GM23248 (cell line): ENCODE measurements around the gene DOK6. TPM values are rescaled to one million over a fixed set of nuclear protein-coding genes. Genes with fewer than 3 reads are reported as not detected.

Source experiments
- DNase-seq: peaks from one replicate; pipeline ENCODE4 v3.0.0-alpha.2; 2015
- H2AFZ ChIP-seq: fragments of 200-600 bp; sonication (generic); 2 replicates; pipeline ENCODE4 v1.6.1; 2016; ENCODE audit warnings: antibody characterized with exemption
- H3F3A ChIP-seq: fragments of 200-600 bp; sonication (generic); 2 replicates; pipeline ENCODE4 v1.6.1; 2016; ENCODE audit warnings: mild to moderate bottlenecking, antibody characterized with exemption, mixed run types; ENCODE audit not compliant: insufficient read depth
- H3K27ac ChIP-seq: fragments of 200-600 bp; sonication (generic); 2 replicates; pipeline ENCODE4 v1.5.1; 2016; ENCODE audit warnings: mild to moderate bottlenecking
- H3K27me3 ChIP-seq: fragments of 200-600 bp; sonication (generic); replicated peaks from 2 replicates; pipeline ENCODE4 v1.6.1; 2016; ENCODE audit warnings: mild to moderate bottlenecking; ENCODE audit not compliant: insufficient read depth
- H3K36me3 ChIP-seq: fragments of 200-600 bp; sonication (generic); 2 replicates; pipeline ENCODE4 v1.6.1; 2016; ENCODE audit warnings: low read depth, mild to moderate bottlenecking
- H3K4me1 ChIP-seq: fragments of 200-600 bp; sonication (generic); 2 replicates; pipeline ENCODE4 v1.6.1; 2016; ENCODE audit warnings: mild to moderate bottlenecking; ENCODE audit not compliant: insufficient read depth
- H3K4me2 ChIP-seq: fragments of 200-600 bp; sonication (generic); one replicate; pipeline ENCODE4 v1.6.1; 2016; ENCODE audit warnings: mild to moderate bottlenecking; ENCODE audit not compliant: unreplicated experiment
- H3K4me3 ChIP-seq: fragments of 200-600 bp; sonication (generic); 2 replicates; pipeline ENCODE4 v1.5.1; 2016; ENCODE audit warnings: mild to moderate bottlenecking
- H3K79me2 ChIP-seq: fragments of 200-600 bp; sonication (generic); 2 replicates; pipeline ENCODE4 v1.6.1; 2016; ENCODE audit warnings: mild to moderate bottlenecking; ENCODE audit not compliant: insufficient read depth
- H3K9ac ChIP-seq: fragments of 200-600 bp; sonication (generic); 2 replicates; pipeline ENCODE4 v1.6.1; 2016; ENCODE audit warnings: mild to moderate bottlenecking
- H3K9me2 ChIP-seq: fragments of 200-600 bp; sonication (generic); 2 replicates; pipeline ENCODE4 v1.6.1; 2016; ENCODE audit warnings: mixed run types, mild to moderate bottlenecking, moderate library complexity; ENCODE audit not compliant: insufficient read depth
- H3K9me3 ChIP-seq: fragments of 200-600 bp; sonication (generic); one replicate; pipeline ENCODE4 v1.6.1; 2017; ENCODE audit warnings: low read depth
- H4K20me1 ChIP-seq: fragments of 200-600 bp; sonication (generic); 2 replicates; pipeline ENCODE4 v1.6.0; 2016; ENCODE audit not compliant: insufficient read depth
- EZH2 ChIP-seq: fragments of 200-600 bp; sonication (generic); IDR thresholded peaks from 2 replicates; pipeline ENCODE4 v1.6.1; 2018; ENCODE audit warnings: antibody characterized with exemption, mild to moderate bottlenecking; ENCODE audit not compliant: insufficient read depth, poor library complexity, severe bottlenecking
- EZH2phosphoT487 ChIP-seq: fragments of 200-600 bp; sonication (generic); IDR thresholded peaks from 2 replicates; pipeline ENCODE4 v1.6.1; 2018; ENCODE audit warnings: antibody characterized with exemption, moderate library complexity, mild to moderate bottlenecking, low read depth; ENCODE audit not compliant: insufficient read depth
- WGBS, 2 experiments: methylation state at CpG; one replicate each; pipeline ENCODE4 v1.1.6; 2015 to 2017; ENCODE audit warnings: low lambda C conversion rate in 2 of 2, low coverage in 1 of 2; ENCODE audit errors: missing lambda C conversion rate in 2 of 2; 5-methylcytosine and 5-hydroxymethylcytosine counted together
- in situ Hi-C: fragments of 300-500 bp; cut with MboI; formaldehyde crosslinking; loops from 2 replicates; pipeline ENCODE4 v1.15.0; 2020
- polyA plus RNA-seq: library from polyadenylated mRNA; unstranded; fragments of >200 nt; fragmentation: Nextera tagmentation; extraction: Ambion mirVana; gene quantifications from 2 replicates; pipeline ENCODE4 v1.2.1, GENCODE V29; 2016
- total RNA-seq: library from RNA; depleted of rRNA; stranded (reverse); fragments of >200 nt; shearing (Covaris generic); gene quantifications from 2 replicates; pipeline ENCODE4 v1.2.3, GENCODE V29; 2014

The DOK6 gene
- total and polyA plus RNA-seq, 2 experiments from 2014 or later = 1.1 to 5.2 TPM

DNA sequence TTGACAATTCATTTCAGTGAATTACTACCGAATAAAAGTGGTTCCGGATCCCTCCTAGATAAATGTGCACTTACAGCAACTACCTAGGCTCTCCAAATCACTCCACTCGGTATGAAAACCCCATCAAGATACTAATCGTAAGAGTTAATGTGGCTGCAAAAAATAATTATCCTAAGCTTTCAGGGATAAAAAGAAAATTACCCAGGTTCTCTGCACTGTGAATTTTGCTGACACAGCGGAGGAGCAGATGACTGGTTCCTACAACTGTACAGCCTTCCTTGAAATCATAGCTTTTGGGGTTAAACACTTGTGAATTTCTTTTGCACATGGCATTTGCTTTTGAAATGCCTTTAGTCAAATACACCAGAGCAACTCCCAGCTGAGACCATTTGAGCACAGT lies 442.3 kb downstream of the DOK6 start:
- H3K9ac ChIP-seq = no peak overlapping the region
- TF ChIP-seq EZH2 (no peak), EZH2phosphoT487 (no peak)
- no peak overlapping the region for H2AFZ ChIP-seq
- no peaks in the 10 kb centered on the region for H3K4me1 ChIP-seq
- H3K9me2 ChIP-seq = no peaks in the 10 kb centered on the region
- no peaks in the 10 kb centered on the region for H3K9me3 ChIP-seq
- no peaks in the 10 kb centered on the region for H3K27me3 ChIP-seq
- no peak overlapping the region for H3K4me3 ChIP-seq
- H3K27ac ChIP-seq = no peak overlapping the region
- DNase-seq = no peak
- no peak overlapping the region for H3K4me2 ChIP-seq
- no peaks in the 10 kb centered on the region for H3K79me2 ChIP-seq
- no peaks in the 10 kb centered on the region for H3K36me3 ChIP-seq
- no peaks in the 10 kb centered on the region for H3F3A ChIP-seq
- 77 to 80% methylated on average over 5 of the region's 5 CpGs for WGBS, 2 experiments
- no peaks in the 10 kb centered on the region for H4K20me1 ChIP-seq
- in situ Hi-C loops = no loop called here

DNA sequence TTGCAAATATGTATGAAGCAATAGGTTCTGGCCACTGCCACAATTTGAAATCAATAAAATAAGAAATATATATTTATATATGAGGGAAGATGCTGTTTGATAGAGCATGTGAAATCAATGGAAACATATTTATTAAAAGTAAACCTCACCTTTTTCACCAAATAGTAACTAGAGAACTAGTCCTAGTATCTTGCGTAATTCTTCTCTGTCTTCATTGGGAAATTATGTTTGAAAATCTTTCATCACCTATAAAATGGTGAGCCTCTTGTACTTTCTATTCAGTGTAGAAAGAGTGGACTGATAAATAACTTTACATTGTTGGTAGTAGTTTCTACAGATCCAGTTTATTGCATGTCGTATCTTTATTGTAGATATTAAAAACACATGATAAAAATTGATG lies 444.0 kb downstream of the DOK6 start:
- Histone ChIP-seq H3K4me3 (no peak overlapping the region), H3K4me2 (no peak overlapping the region), H3K9me3 (no peaks in the 10 kb centered on the region), H3K27ac (no peak overlapping the region), H3K79me2 (no peaks in the 10 kb centered on the region), H3K36me3 (no peaks in the 10 kb centered on the region), H3K9me2 (no peaks in the 10 kb centered on the region), H4K20me1 (no peaks in the 10 kb centered on the region), H3K27me3 (no peaks in the 10 kb centered on the region), H3K4me1 (no peaks in the 10 kb centered on the region), H3F3A (no peaks in the 10 kb centered on the region), H2AFZ (no peak overlapping the region), H3K9ac (no peak overlapping the region)
- no peak for TF ChIP-seq EZH2
- TF ChIP-seq EZH2phosphoT487 = no peak
- DNase-seq = no peak
- 94 to 98% methylated on average over 2 of the region's 2 CpGs for WGBS, 2 experiments
- in situ Hi-C loops = no loop called here

DNA sequence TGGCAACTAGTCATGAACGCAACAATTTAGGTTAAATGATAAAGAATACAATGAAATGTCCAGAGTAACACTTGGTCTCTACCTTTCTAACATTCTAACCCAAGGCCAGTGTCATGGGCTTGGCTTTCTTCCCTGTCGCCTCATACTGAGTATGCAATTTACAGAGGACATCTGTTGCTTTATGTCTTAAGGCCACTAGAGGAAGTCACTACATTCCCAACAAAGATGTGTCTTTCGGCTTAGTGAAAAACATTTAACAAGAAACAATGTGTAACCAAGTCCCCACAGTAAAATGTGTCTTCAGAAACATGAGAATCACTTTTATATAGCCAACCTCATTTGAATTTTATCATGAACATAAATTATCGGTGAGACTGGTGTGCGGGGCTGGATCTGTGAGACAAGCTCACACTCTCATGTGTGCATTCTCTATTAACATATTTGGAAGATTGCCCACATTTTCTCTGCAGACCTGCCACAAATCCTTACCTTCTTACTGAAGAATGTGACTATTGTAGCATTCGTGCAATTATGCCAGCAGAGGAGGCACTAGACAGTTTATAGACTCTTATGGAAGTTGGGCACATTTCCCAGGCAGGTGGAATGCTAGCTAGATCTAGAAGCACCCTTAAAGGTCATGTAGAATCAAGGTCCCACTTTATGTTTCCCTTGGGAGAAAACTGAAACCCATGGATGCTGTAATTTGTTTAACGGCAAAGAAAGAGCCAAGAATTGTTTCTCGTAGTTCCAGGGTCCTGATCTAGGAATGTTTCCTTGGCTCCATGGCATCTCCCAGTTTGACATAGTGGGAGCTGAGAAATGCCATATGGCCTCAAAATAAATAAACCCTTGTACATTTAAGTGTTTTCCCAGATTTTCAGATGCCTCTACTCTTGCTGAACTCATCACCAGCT lies 445.2 kb downstream of the DOK6 start:
- Histone ChIP-seq H3F3A (no peaks in the 10 kb centered on the region), H3K4me3 (no peak overlapping the region), H3K79me2 (no peaks in the 10 kb centered on the region), H3K36me3 (no peaks in the 10 kb centered on the region), H3K4me2 (no peak overlapping the region), H3K9me2 (no peaks in the 10 kb centered on the region), H3K27ac (no peak overlapping the region), H3K27me3 (no peaks in the 10 kb centered on the region), H3K9ac (no peak overlapping the region), H2AFZ (no peak overlapping the region), H4K20me1 (no peaks in the 10 kb centered on the region), H3K9me3 (no peaks in the 10 kb centered on the region), H3K4me1 (no peaks in the 10 kb centered on the region)
- TF ChIP-seq EZH2 = no peak
- TF ChIP-seq EZH2phosphoT487 = no peak
- peak; percentile 1 for DNase-seq
- in situ Hi-C loops = no loop called here
- whole genome bisulfite sequencing, 2 experiments = 61 to 69% methylated on average over 8 of the region's 8 CpGs

- H3K27me3 ChIP-seq = no peaks in the 10 kb centered on the region
- H3K4me3 ChIP-seq = no peak overlapping the region
- H3K9ac ChIP-seq = no peak overlapping the region
Observed at GRCh38 chr18:69853051-69853450, 452.4 kb downstream of the DOK6 start.

More at GRCh38 chr18:69853051-69853450, 452.4 kb downstream of the DOK6 start:
- Histone ChIP-seq H3F3A (no peaks in the 10 kb centered on the region), H3K79me2 (no peaks in the 10 kb centered on the region), H4K20me1 (no peaks in the 10 kb centered on the region), H3K4me2 (no peak overlapping the region), H3K27ac (no peak overlapping the region), H3K9me3 (no peaks in the 10 kb centered on the region), H3K9me2 (0 out of 2 replicates have a peak, but pooled peaks cover 3% of the 10 kb centered on the region), H2AFZ (no peak overlapping the region), H3K4me1 (no peaks in the 10 kb centered on the region), H3K36me3 (no peaks in the 10 kb centered on the region)
- TF ChIP-seq EZH2 (no peak), EZH2phosphoT487 (no peak)
- no peak for DNase-seq
- WGBS, 2 experiments = 76 to 80% methylated on average over 4 of the region's 4 CpGs
- in situ Hi-C loops = no loop called here
